ENCODE data around the gene RIT2. TPM values are rescaled to one million over a fixed set of nuclear protein-coding genes. Genes with fewer than 3 reads are reported as not detected.

RIT2 gene
- total RNA-seq = not detected in 2 replicates

GRCh38 chr18:43115076-43115921, at the start of gene RIT2:
RIT2 (minus strand) TSS chr18:43115685.

Other genes with a start within 250 kb of the RIT2 start
- not detected in 2 replicates for gene SYT4, start 161.8 kb upstream of the RIT2 start, total RNA-seq